ENCODE measurements around the gene BLCAP.
"Not testable (repeated sequence)": the region's sequence is repeated elsewhere in the genome, so short reads cannot be mapped to it uniquely, and the experiment has no call there.

The BLCAP gene

GRCh38 chr20:37542281-37542680 lies 14.6 kb upstream of the BLCAP start:
- Histone ChIP-seq H3K23ac (ENCODE audit: low read length in 2 of 2) (no peak overlapping the region), H3K9ac (ENCODE audit: low read length) (no peak overlapping the region), H4K8ac (ENCODE audit: low read length) (no peak overlapping the region), H2BK5ac (ENCODE audit: low read depth, low read length, poor library complexity, severe bottlenecking) (no peak overlapping the region), H3K27ac (ENCODE audit: low read length, poor library complexity, severe bottlenecking) (no peak overlapping the region), H3K18ac (ENCODE audit: low read depth in 1 of 2, low read length in 2 of 2) (no peak overlapping the region), H3K36me3 (ENCODE audit: control insufficient read depth in 1 of 2, insufficient read depth in 2 of 2, low read depth in 1 of 2, low read length in 2 of 2) (no peaks in the 10 kb centered on the region), H2AFZ (ENCODE audit: low read depth, low read length) (no peak overlapping the region), H3K4ac (ENCODE audit: low read depth in 1 of 2, low read length in 2 of 2) (no peak overlapping the region), H2BK15ac (ENCODE audit: low read depth, poor library complexity, severe bottlenecking) (no peak overlapping the region), H3K4me3 (ENCODE audit: insufficient read depth in 1 of 2, low read depth in 1 of 2, low read length in 2 of 2) (no peak overlapping the region), H3K79me1 (replicated peaks; ENCODE audit: low read length, poor library complexity, severe bottlenecking) (no peaks in the 10 kb centered on the region), H2BK12ac (ENCODE audit: low read length in 2 of 2) (no peak overlapping the region), H3K9me3 (ENCODE audit: control insufficient read depth, low read length) (no peaks in the 10 kb centered on the region), H3K4me1 (ENCODE audit: control insufficient read depth, insufficient read depth, low read depth, low read length) (peaks cover 3% of the 10 kb centered on the region), H2BK120ac (ENCODE audit: low read depth, low read length) (no peak overlapping the region), H3K14ac (ENCODE audit: low read length in 2 of 2) (no peak overlapping the region), H4K91ac (ENCODE audit: low read length) (no peak overlapping the region), H3K4me2 (ENCODE audit: low read length, poor library complexity, severe bottlenecking) (no peak overlapping the region), H2AK5ac (ENCODE audit: low read length, severe bottlenecking) (no peak overlapping the region), H3K27me3 (ENCODE audit: control insufficient read depth in 1 of 2, insufficient read depth in 1 of 2, low read length in 2 of 2) (peaks cover 18 to 26% of the 10 kb centered on the region in 2 experiments)
- 45% methylated on average over 5 of the region's 6 CpGs for WGBS
- DNase-seq, result no peak

GRCh38 chr20:37541326-37541725 lies 13.7 kb upstream of the BLCAP start:
- Histone ChIP-seq H2AFZ (ENCODE audit: low read depth, low read length) (no peak overlapping the region), H3K23ac (ENCODE audit: low read length in 2 of 2) (no peak overlapping the region), H3K18ac (ENCODE audit: low read depth in 1 of 2, low read length in 2 of 2) (no peak overlapping the region), H2BK120ac (ENCODE audit: low read depth, low read length) (no peak overlapping the region), H3K4ac (ENCODE audit: low read depth in 1 of 2, low read length in 2 of 2) (no peak overlapping the region), H3K27ac (ENCODE audit: low read length, poor library complexity, severe bottlenecking) (no peak overlapping the region), H3K9ac (ENCODE audit: low read length) (no peak overlapping the region), H3K14ac (ENCODE audit: low read length in 2 of 2) (no peak overlapping the region), H3K4me1 (ENCODE audit: control insufficient read depth, insufficient read depth, low read depth, low read length) (peaks cover 3% of the 10 kb centered on the region), H2BK12ac (ENCODE audit: low read length in 2 of 2) (no peak overlapping the region), H3K9me3 (ENCODE audit: control insufficient read depth, low read length) (no peaks in the 10 kb centered on the region), H3K4me2 (ENCODE audit: low read length, poor library complexity, severe bottlenecking) (no peak overlapping the region), H2AK5ac (ENCODE audit: low read length, severe bottlenecking) (no peak overlapping the region), H2BK15ac (ENCODE audit: low read depth, poor library complexity, severe bottlenecking) (no peak overlapping the region), H3K4me3 (ENCODE audit: insufficient read depth in 1 of 2, low read depth in 1 of 2, low read length in 2 of 2) (no peak overlapping the region), H3K79me1 (replicated peaks; ENCODE audit: low read length, poor library complexity, severe bottlenecking) (no peaks in the 10 kb centered on the region), H2BK5ac (ENCODE audit: low read depth, low read length, poor library complexity, severe bottlenecking) (no peak overlapping the region), H4K91ac (ENCODE audit: low read length) (no peak overlapping the region), H3K36me3 (ENCODE audit: control insufficient read depth in 1 of 2, insufficient read depth in 2 of 2, low read depth in 1 of 2, low read length in 2 of 2) (no peaks in the 10 kb centered on the region), H4K8ac (ENCODE audit: low read length) (no peak overlapping the region), H3K27me3 (ENCODE audit: control insufficient read depth in 1 of 2, insufficient read depth in 1 of 2, low read length in 2 of 2) (peaks cover 18 to 35% of the 10 kb centered on the region in 2 experiments)
- no peak for DNase-seq
- WGBS, result 93% methylated on average over 5 of the region's 5 CpGs

- H3K4me2 ChIP-seq (ENCODE audit: low read length, poor library complexity, severe bottlenecking); H3K23ac ChIP-seq (ENCODE audit: low read length in 2 of 2); H2AFZ ChIP-seq (ENCODE audit: low read depth, low read length); H3K4ac ChIP-seq (ENCODE audit: low read depth in 1 of 2, low read length in 2 of 2); H2AK5ac ChIP-seq (ENCODE audit: low read length, severe bottlenecking); H2BK15ac ChIP-seq (ENCODE audit: low read depth, poor library complexity, severe bottlenecking); H3K9me3 ChIP-seq (ENCODE audit: control insufficient read depth, low read length); H2BK5ac ChIP-seq (ENCODE audit: low read depth, low read length, poor library complexity, severe bottlenecking); H4K91ac ChIP-seq (ENCODE audit: low read length); H3K27ac ChIP-seq (ENCODE audit: low read length, poor library complexity, severe bottlenecking); H2BK120ac ChIP-seq (ENCODE audit: low read depth, low read length); H3K79me1 ChIP-seq (replicated peaks; ENCODE audit: low read length, poor library complexity, severe bottlenecking); H4K8ac ChIP-seq (ENCODE audit: low read length); H3K9ac ChIP-seq (ENCODE audit: low read length); H2BK12ac ChIP-seq (ENCODE audit: low read length in 2 of 2); H3K4me3 ChIP-seq (ENCODE audit: insufficient read depth in 1 of 2, low read depth in 1 of 2, low read length in 2 of 2); DNase-seq; H3K14ac ChIP-seq (ENCODE audit: low read length in 2 of 2); H3K36me3 ChIP-seq (ENCODE audit: control insufficient read depth in 1 of 2, insufficient read depth in 2 of 2, low read depth in 1 of 2, low read length in 2 of 2); H3K4me1 ChIP-seq (ENCODE audit: control insufficient read depth, insufficient read depth, low read depth, low read length); H3K18ac ChIP-seq (ENCODE audit: low read depth in 1 of 2, low read length in 2 of 2): not testable (repeated sequence)
- H3K27me3 ChIP-seq (ENCODE audit: control insufficient read depth in 1 of 2, insufficient read depth in 1 of 2, low read length in 2 of 2), result peaks cover 18 to 34% of the 10 kb centered on the region in 2 experiments
- 43% methylated on average over 1 of the region's 1 CpG for WGBS
Measured at GRCh38 chr20:37540838-37541237, 13.2 kb upstream of the BLCAP start.

GRCh38 chr20:37540001-37540400 lies 12.3 kb upstream of the BLCAP start:
- H4K8ac ChIP-seq (ENCODE audit: low read length), result no peak overlapping the region

More at GRCh38 chr20:37540001-37540400, 12.3 kb upstream of the BLCAP start:
- Histone ChIP-seq H2BK120ac (ENCODE audit: low read depth, low read length) (no peak overlapping the region), H3K18ac (ENCODE audit: low read depth in 1 of 2, low read length in 2 of 2) (no peak overlapping the region), H3K4ac (ENCODE audit: low read depth in 1 of 2, low read length in 2 of 2) (no peak overlapping the region), H3K4me1 (ENCODE audit: control insufficient read depth, insufficient read depth, low read depth, low read length) (peaks cover 3% of the 10 kb centered on the region), H3K23ac (ENCODE audit: low read length in 2 of 2) (no peak overlapping the region), H3K36me3 (ENCODE audit: control insufficient read depth in 1 of 2, insufficient read depth in 2 of 2, low read depth in 1 of 2, low read length in 2 of 2) (no peaks in the 10 kb centered on the region), H3K79me1 (replicated peaks; ENCODE audit: low read length, poor library complexity, severe bottlenecking) (no peaks in the 10 kb centered on the region), H2BK5ac (ENCODE audit: low read depth, low read length, poor library complexity, severe bottlenecking) (no peak overlapping the region), H2BK15ac (ENCODE audit: low read depth, poor library complexity, severe bottlenecking) (no peak overlapping the region), H2AFZ (ENCODE audit: low read depth, low read length) (no peak overlapping the region), H3K27me3 (ENCODE audit: control insufficient read depth in 1 of 2, insufficient read depth in 1 of 2, low read length in 2 of 2) (peaks cover 18 to 31% of the 10 kb centered on the region in 2 experiments), H2BK12ac (ENCODE audit: low read length in 2 of 2) (no peak overlapping the region), H3K4me2 (ENCODE audit: low read length, poor library complexity, severe bottlenecking) (no peak overlapping the region), H3K4me3 (ENCODE audit: insufficient read depth in 1 of 2, low read depth in 1 of 2, low read length in 2 of 2) (no peak overlapping the region), H3K9ac (ENCODE audit: low read length) (no peak overlapping the region), H4K91ac (ENCODE audit: low read length) (no peak overlapping the region), H2AK5ac (ENCODE audit: low read length, severe bottlenecking) (no peak overlapping the region), H3K14ac (ENCODE audit: low read length in 2 of 2) (no peak overlapping the region), H3K27ac (ENCODE audit: low read length, poor library complexity, severe bottlenecking) (no peak overlapping the region), H3K9me3 (ENCODE audit: control insufficient read depth, low read length) (no peaks in the 10 kb centered on the region)
- WGBS, result 95% methylated on average over 2 of the region's 5 CpGs
- no peak for DNase-seq
